Neural crest cell (in vitro differentiated cells): Measurements from ENCODE around the gene FIGLA. TPM values are rescaled to one million over a fixed set of nuclear protein-coding genes. Genes with fewer than 3 reads are reported as not detected.

Experiments
- DNase-seq: peaks from one replicate; pipeline ENCODE4 v3.0.0; 2021; ENCODE audit warnings: low read depth, mixed read lengths, low spot score
- H3K27ac Mint-ChIP-seq: one replicate; pipeline ENCODE4 v1.8.0; 2021; ENCODE audit warnings: mild to moderate bottlenecking, mixed read lengths; ENCODE audit not compliant: unreplicated experiment
- H3K27me3 Mint-ChIP-seq: 2 replicates; pipeline ENCODE4 v1.8.0; 2021; ENCODE audit warnings: low read depth, mild to moderate bottlenecking, mixed read lengths
- H3K36me3 Mint-ChIP-seq: 2 replicates; pipeline ENCODE4 v1.8.0; 2021; ENCODE audit warnings: low read depth, mild to moderate bottlenecking, mixed read lengths
- H3K4me1 Mint-ChIP-seq: 2 replicates; pipeline ENCODE4 v1.8.0; 2021; ENCODE audit warnings: mixed read lengths
- H3K4me3 Mint-ChIP-seq: one replicate; pipeline ENCODE4 v1.8.0; 2021; ENCODE audit warnings: mild to moderate bottlenecking, mixed read lengths
- H3K9me3 Mint-ChIP-seq: 2 replicates; pipeline ENCODE4 v1.8.0; 2021; ENCODE audit warnings: mixed read lengths
- CTCF ChIP-seq: fragments of 200-600 bp; sonication (generic); conservative IDR thresholded peaks from 2 replicates; pipeline ENCODE4 v1.5.0; 2021; ENCODE audit warnings: antibody characterized with exemption, mild to moderate bottlenecking
- total RNA-seq: library from RNA; stranded (reverse); gene quantifications from 2 replicates; pipeline ENCODE4 v1.2.1, GENCODE V29; 2021

The FIGLA gene
- total RNA-seq, 1 donor from 2014 or later, result not detected

DNA sequence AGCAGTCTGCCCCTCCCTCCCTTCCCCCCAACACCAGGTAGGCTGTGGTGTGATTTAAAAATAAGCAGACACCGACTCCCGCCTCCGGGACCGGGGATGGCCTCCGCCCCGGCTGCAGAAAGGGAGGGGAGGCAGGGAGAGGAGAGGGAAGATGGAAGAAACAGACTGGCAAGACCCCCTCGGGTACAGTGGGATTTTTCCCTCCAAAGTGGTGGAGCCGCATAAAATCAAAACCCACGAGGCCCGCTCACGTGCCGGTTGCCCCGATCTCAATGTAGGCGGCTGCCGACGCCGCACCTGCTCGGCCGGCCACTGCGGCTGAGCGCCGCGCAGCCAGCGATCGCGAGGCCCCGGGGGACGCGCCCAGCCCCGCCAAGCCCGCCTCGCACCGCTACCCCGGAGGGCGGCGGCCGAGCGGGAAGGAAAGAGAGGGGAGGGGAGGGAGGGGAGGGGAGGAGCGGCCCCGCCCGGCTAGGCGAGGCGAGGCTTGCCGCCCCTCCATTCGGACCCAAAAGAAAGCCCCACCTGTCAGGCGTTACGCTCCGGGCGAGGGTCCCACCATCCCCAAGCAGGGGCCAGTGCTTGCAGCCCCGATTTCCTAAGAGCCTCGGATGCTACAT lies 23.3 kb downstream of the FIGLA start:
- Mint-ChIP-seq H3K27ac (no peak overlapping the region), H3K36me3 (no peaks in the 10 kb centered on the region), H3K4me3 (peak overlapping the region; percentile 95), H3K27me3 (peaks cover 57% of the 10 kb centered on the region), H3K4me1 (peaks cover 12% of the 10 kb centered on the region), H3K9me3 (no peaks in the 10 kb centered on the region)
- peak; percentile 12 for DNase-seq
- no peak for TF ChIP-seq CTCF

GRCh38 chr2:70766357-70767078 lies 23.9 kb downstream of the FIGLA start:
- H3K27ac Mint-ChIP-seq, result no peak overlapping the region
- H3K4me1 Mint-ChIP-seq, result peaks cover 12% of the 10 kb centered on the region
- peak overlapping the region; percentile 81 for H3K4me3 Mint-ChIP-seq
- H3K27me3 Mint-ChIP-seq, result peaks cover 56% of the 10 kb centered on the region
- no peak for DNase-seq
- H3K9me3 Mint-ChIP-seq, result no peaks in the 10 kb centered on the region
- no peaks in the 10 kb centered on the region for H3K36me3 Mint-ChIP-seq
- no peak for TF ChIP-seq CTCF

DNA sequence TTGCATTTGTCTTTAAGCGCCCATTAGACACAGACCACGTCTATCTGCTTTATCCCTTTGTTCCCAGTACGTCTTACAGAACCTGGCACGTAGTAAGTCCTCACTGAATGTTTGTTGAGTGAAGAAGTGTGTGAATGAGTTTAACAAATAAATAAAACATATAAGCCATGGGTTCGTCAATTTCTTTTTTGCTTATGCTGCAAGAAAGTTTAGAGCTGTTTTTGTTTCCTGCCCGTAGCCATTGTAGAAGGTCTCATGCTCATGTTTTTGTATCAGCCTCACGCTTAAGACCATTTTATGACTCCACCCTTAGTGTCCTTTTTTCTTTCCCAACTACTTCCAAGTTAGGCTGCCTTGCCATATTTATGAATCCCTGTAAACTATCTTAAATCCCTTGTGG lies 24.9 kb downstream of the FIGLA start:
- no peaks in the 10 kb centered on the region for H3K36me3 Mint-ChIP-seq
- peak overlapping the region; percentile 32 for H3K4me3 Mint-ChIP-seq
- H3K27me3 Mint-ChIP-seq, result peaks cover 50% of the 10 kb centered on the region
- H3K27ac Mint-ChIP-seq, result no peak overlapping the region
- H3K9me3 Mint-ChIP-seq, result no peaks in the 10 kb centered on the region
- TF ChIP-seq CTCF, result no peak
- no peak for DNase-seq
- peaks cover 12% of the 10 kb centered on the region for H3K4me1 Mint-ChIP-seq

GRCh38 chr2:70759446-70759845 lies 31.0 kb downstream of the FIGLA start:
- Mint-ChIP-seq H3K27me3 (peaks cover 4% of the 10 kb centered on the region), H3K36me3 (no peaks in the 10 kb centered on the region), H3K27ac (no peak overlapping the region), H3K9me3 (no peaks in the 10 kb centered on the region), H3K4me3 (no peak overlapping the region), H3K4me1 (no peaks in the 10 kb centered on the region)
- no peak for TF ChIP-seq CTCF
- DNase-seq, result no peak

DNA sequence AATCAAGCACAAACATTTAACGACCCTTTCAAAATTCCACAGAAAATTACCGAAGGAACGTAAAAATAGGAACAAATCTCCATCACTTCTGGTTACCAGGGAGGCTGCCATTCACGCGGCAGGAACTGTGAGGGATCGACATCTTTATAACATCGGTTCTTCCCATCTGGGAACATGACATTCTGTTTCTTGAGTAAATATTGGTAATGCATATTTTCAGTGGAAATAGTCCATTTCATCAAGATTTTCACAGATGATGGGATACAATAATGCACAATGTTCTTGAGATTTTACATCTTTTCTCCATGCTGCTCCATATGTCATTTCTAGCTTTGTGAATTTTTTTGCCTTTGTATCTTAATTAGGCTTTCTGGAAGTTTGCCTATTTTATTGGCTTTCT lies 32.5 kb downstream of the FIGLA start:
- DNase-seq, result no peak
- TF ChIP-seq CTCF, result no peak
- Mint-ChIP-seq H3K27me3 (no peaks in the 10 kb centered on the region), H3K4me1 (no peaks in the 10 kb centered on the region), H3K27ac (no peak overlapping the region), H3K9me3 (no peaks in the 10 kb centered on the region), H3K36me3 (no peaks in the 10 kb centered on the region), H3K4me3 (no peak overlapping the region)
